ENCODE results near the gene IRF2BPL. TPM values are rescaled to one million over a fixed set of nuclear protein-coding genes. Genes with fewer than 3 reads are reported as not detected.

Gene IRF2BPL
- total RNA-seq, 1 experiment from 2014 or later, result 74.6 TPM

DNA sequence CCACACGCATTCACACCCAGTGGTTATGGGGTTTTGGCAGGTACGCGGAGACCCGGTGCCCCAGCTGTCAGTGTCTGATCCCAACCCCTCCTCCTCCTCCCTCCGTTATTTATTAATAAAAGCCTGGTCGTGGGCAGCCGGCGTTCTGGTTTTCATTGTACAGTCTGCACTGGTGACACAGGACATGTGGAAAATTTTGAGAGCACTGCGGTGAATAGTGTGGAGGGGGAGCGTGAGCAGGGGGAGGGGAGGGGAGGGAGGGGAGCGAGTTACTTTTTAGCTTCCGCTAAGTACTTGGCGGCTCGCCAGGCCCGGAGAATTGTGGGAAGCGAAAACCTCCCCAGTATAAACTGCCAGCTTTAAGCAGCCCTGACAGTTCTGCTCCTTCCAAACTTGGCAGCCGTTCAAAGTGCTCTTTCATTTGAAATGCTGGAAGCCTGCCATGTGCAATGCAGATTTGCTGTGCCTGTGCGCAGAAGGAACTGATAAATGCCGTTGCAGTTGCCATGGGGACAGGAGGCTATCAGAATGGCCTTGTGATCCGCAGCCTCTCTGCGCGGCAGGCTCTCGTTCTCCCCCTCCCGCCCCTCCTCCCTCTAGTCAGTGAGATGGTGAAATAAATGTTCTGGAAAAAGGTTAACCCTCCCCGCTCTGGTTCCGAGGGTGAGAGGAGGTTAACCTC, 11.7 kb upstream of the IRF2BPL start:
- intact Hi-C loops (cut with micrococcal nuclease), result loop anchor here (5.0 kb wide), 1 partner anchor 83 kb away; no protein-coding TSS in a partner anchor
- peak; percentile 94 for DNase-seq (ENCODE audit: low read depth, low spot score)
- POLR2A ChIA-PET, result interaction anchor here (0.8 to 2.3 kb wide), 14 partner anchors 9 to 122 kb away, joined by 3 to 18 read pairs (median 6); no protein-coding TSS in a partner anchor
- Histone ChIP-seq H3K4me2 (ENCODE audit: low read length) (peak overlapping the region; percentile 78), H4K20me1 (ENCODE audit: insufficient read depth) (no peaks in the 10 kb centered on the region), H3K9ac (ENCODE audit: low read length) (peak overlapping the region; percentile 55), H3K36me3 (ENCODE audit: control insufficient read depth in 1 of 2, insufficient read depth in 2 of 2, low read length in 2 of 2) (no peaks in the 10 kb centered on the region), H3K4me3 (replicated peaks in 1 of 2; ENCODE audit: low read depth in 1 of 2, low read length in 2 of 2) (peak overlapping the region; percentile 35 to 49), H2AFZ (ENCODE audit: low read depth, low read length, poor library complexity, severe bottlenecking) (peak overlapping the region; percentile 86), H3K27ac (ENCODE audit: low read depth, low read length) (peak overlapping the region; percentile 87), H3K79me2 (ENCODE audit: insufficient read depth, low read length) (no peaks in the 10 kb centered on the region), H3K4me1 (ENCODE audit: control insufficient read depth in 1 of 2, insufficient read depth in 2 of 2, low read length in 2 of 2) (peaks cover 72 to 77% of the 10 kb centered on the region in 2 experiments), H3K9me2 (ENCODE audit: insufficient read depth) (no peaks in the 10 kb centered on the region), H3K9me3 (ENCODE audit: control insufficient read depth in 1 of 2, insufficient read depth in 1 of 2, low read depth in 1 of 2, low read length in 2 of 2) (no peaks in the 10 kb centered on the region), H3K27me3 (ENCODE audit: insufficient read depth, low read length) (no peaks in the 10 kb centered on the region)
- peak; percentile 77 for ATAC-seq
- CTCF ChIA-PET, result interaction anchor here (0.6 to 1.7 kb wide), 5 partner anchors 11 to 164 kb away, joined by 3 to 5 read pairs (median 4); no protein-coding TSS in a partner anchor
- TF ChIP-seq SIN3A (IDR thresholded peaks at IDR 0.05; ENCODE audit: low read depth), result no peak
- peak; percentile 18 for TF ChIP-seq YY1 (IDR thresholded peaks at IDR 0.05; ENCODE audit: extremely low read depth, insufficient replicate concordance, low read depth, low read length)
- peak; percentile 81 for TF ChIP-seq POLR2AphosphoS5 (IDR thresholded peaks at IDR 0.05; ENCODE audit: low read depth, low read length)
- no peak for TF ChIP-seq SP1 (IDR thresholded peaks at IDR 0.05; ENCODE audit: low read depth)
- peak; percentile 86 for TF ChIP-seq TCF7L2 (IDR thresholded peaks at IDR 0.05; ENCODE audit: borderline replicate concordance, extremely low read depth, insufficient read depth, insufficient read length)
- TF ChIP-seq, protein P1, sequence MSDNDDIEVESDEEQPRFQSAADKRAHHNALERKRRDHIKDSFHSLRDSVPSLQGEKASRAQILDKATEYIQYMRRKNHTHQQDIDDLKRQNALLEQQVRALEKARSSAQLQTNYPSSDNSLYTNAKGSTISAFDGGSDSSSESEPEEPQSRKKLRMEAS (IDR thresholded peaks at IDR 0.05), result no peak
- no peak for TF ChIP-seq EZH2phosphoT487 (IDR thresholded peaks at IDR 0.05; ENCODE audit: borderline replicate concordance)
- TF ChIP-seq CBX3 (IDR thresholded peaks at IDR 0.05; ENCODE audit: low read depth), result no peak
- no peak for TF ChIP-seq CEBPB (IDR thresholded peaks at IDR 0.05; ENCODE audit: low read depth)
- no peak for TF ChIP-seq FOSL1 (IDR thresholded peaks at IDR 0.05; ENCODE audit: low read depth)
- TF ChIP-seq, protein P2, sequence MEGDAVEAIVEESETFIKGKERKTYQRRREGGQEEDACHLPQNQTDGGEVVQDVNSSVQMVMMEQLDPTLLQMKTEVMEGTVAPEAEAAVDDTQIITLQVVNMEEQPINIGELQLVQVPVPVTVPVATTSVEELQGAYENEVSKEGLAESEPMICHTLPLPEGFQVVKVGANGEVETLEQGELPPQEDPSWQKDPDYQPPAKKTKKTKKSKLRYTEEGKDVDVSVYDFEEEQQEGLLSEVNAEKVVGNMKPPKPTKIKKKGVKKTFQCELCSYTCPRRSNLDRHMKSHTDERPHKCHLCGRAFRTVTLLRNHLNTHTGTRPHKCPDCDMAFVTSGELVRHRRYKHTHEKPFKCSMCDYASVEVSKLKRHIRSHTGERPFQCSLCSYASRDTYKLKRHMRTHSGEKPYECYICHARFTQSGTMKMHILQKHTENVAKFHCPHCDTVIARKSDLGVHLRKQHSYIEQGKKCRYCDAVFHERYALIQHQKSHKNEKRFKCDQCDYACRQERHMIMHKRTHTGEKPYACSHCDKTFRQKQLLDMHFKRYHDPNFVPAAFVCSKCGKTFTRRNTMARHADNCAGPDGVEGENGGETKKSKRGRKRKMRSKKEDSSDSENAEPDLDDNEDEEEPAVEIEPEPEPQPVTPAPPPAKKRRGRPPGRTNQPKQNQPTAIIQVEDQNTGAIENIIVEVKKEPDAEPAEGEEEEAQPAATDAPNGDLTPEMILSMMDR (IDR thresholded peaks at IDR 0.05 in 2 of 3, conservative IDR thresholded peaks at IDR 0.05 in 1 of 3; ENCODE audit: borderline replicate concordance in 1 of 3, insufficient read depth in 1 of 3, low read depth in 2 of 3, low read length in 2 of 3), result no peak
- TF ChIP-seq EGR1 (IDR thresholded peaks at IDR 0.05; ENCODE audit: low read depth), result no peak
- TF ChIP-seq, protein P3, sequence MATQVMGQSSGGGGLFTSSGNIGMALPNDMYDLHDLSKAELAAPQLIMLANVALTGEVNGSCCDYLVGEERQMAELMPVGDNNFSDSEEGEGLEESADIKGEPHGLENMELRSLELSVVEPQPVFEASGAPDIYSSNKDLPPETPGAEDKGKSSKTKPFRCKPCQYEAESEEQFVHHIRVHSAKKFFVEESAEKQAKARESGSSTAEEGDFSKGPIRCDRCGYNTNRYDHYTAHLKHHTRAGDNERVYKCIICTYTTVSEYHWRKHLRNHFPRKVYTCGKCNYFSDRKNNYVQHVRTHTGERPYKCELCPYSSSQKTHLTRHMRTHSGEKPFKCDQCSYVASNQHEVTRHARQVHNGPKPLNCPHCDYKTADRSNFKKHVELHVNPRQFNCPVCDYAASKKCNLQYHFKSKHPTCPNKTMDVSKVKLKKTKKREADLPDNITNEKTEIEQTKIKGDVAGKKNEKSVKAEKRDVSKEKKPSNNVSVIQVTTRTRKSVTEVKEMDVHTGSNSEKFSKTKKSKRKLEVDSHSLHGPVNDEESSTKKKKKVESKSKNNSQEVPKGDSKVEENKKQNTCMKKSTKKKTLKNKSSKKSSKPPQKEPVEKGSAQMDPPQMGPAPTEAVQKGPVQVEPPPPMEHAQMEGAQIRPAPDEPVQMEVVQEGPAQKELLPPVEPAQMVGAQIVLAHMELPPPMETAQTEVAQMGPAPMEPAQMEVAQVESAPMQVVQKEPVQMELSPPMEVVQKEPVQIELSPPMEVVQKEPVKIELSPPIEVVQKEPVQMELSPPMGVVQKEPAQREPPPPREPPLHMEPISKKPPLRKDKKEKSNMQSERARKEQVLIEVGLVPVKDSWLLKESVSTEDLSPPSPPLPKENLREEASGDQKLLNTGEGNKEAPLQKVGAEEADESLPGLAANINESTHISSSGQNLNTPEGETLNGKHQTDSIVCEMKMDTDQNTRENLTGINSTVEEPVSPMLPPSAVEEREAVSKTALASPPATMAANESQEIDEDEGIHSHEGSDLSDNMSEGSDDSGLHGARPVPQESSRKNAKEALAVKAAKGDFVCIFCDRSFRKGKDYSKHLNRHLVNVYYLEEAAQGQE (IDR thresholded peaks at IDR 0.05; ENCODE audit: low read depth), result no peak
- no peak for TF ChIP-seq ELF1 (IDR thresholded peaks at IDR 0.05; ENCODE audit: borderline replicate concordance, low read depth)
- TF ChIP-seq, protein P4, sequence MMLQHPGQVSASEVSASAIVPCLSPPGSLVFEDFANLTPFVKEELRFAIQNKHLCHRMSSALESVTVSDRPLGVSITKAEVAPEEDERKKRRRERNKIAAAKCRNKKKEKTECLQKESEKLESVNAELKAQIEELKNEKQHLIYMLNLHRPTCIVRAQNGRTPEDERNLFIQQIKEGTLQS (IDR thresholded peaks at IDR 0.05), result no peak
- no peak for TF ChIP-seq SRF (IDR thresholded peaks at IDR 0.05; ENCODE audit: low read depth)
- RAD21 ChIA-PET (ENCODE audit: low non-redundant PET in 1 of 2, low total read pairs in 2 of 2, uncharacterized antibody in 2 of 2, unreplicated experiment in 2 of 2), result interaction anchor here in 1 of 2 experiments (0.7 kb wide), 1 partner anchor 11 kb away, joined by 3 read pairs; the partner anchor contains the start of gene IRF2BPL
- BruUV-seq (replicated peaks), result no TSS peak
